GM12878 (cell line): ENCODE measurements around the gene DEF6. TPM values are rescaled to one million over a fixed set of nuclear protein-coding genes. Genes with fewer than 3 reads are reported as not detected.

Experiments used
- BMI1 ChIP-seq: fragments of 450-650 bp; IDR thresholded peaks from 2 replicates; pipeline ENCODE4 v1.6.1; 2016; ENCODE audit warnings: mild to moderate bottlenecking, moderate library complexity, borderline replicate concordance
- CHD4 ChIP-seq: fragments of 200-600 bp; sonication (generic); IDR thresholded peaks from 2 replicates; pipeline ENCODE4 v1.6.1; 2016; ENCODE audit warnings: mild to moderate bottlenecking
- CREM ChIP-seq: IDR thresholded peaks from 2 replicates; pipeline ENCODE4 v1.6.1; 2014; ENCODE audit warnings: antibody characterized with exemption, low read depth
- DPF2 ChIP-seq: fragments of 450-650 bp; IDR thresholded peaks from 2 replicates; pipeline ENCODE4 v1.6.1; 2017; ENCODE audit warnings: mild to moderate bottlenecking
- GABPA ChIP-seq: IDR thresholded peaks from 2 replicates; pipeline ENCODE4 v1.6.1; 2014; ENCODE audit warnings: antibody characterized with exemption, low read depth, mild to moderate bottlenecking, inconsistent platforms
- HDGF ChIP-seq: fragments of 450-650 bp; IDR thresholded peaks from 2 replicates; pipeline ENCODE4 v1.6.1; 2016; ENCODE audit warnings: antibody characterized with exemption
- HSF1 ChIP-seq: fragments of 150-350 bp; IDR thresholded peaks from 2 replicates; pipeline ENCODE4 v1.6.1; 2014; ENCODE audit warnings: mild to moderate bottlenecking, low read depth, low read length
- JUND ChIP-seq: IDR thresholded peaks from 2 replicates; pipeline ENCODE4 v1.6.1; 2012; ENCODE audit warnings: low read depth, mild to moderate bottlenecking, low read length, improper control_type of control experiment, moderate library complexity
- KLF5 ChIP-seq: fragments of 450-650 bp; IDR thresholded peaks from 2 replicates; pipeline ENCODE4 v1.6.1; 2014; ENCODE audit warnings: mild to moderate bottlenecking; ENCODE audit not compliant: partially characterized antibody
- MAX ChIP-seq: IDR thresholded peaks from 2 replicates; pipeline ENCODE4 v1.6.1; 2012; ENCODE audit warnings: low read depth, low read length, improper control_type of control experiment
- MEF2A ChIP-seq: IDR thresholded peaks from 2 replicates; pipeline ENCODE4 v1.6.1; 2011; ENCODE audit warnings: low read depth, mild to moderate bottlenecking, low read length, moderate library complexity; ENCODE audit not compliant: insufficient read depth
- MTA2 ChIP-seq: fragments of 450-650 bp; IDR thresholded peaks from 2 replicates; pipeline ENCODE4 v1.6.1; 2016; ENCODE audit warnings: low read depth, mild to moderate bottlenecking, moderate library complexity
- MXI1 ChIP-seq: fragments of 150-350 bp; IDR thresholded peaks from 2 replicates; pipeline ENCODE4 v1.6.1; 2011; ENCODE audit warnings: low read depth, mild to moderate bottlenecking, inconsistent platforms, low read length, improper control_type of control experiment
- NRF1 ChIP-seq: conservative IDR thresholded peaks from 2 replicates; pipeline ENCODE4 v1.6.1; 2011; ENCODE audit warnings: mild to moderate bottlenecking, low read depth, low read length, improper control_type of control experiment
- PAX8 ChIP-seq: fragments of 450-650 bp; IDR thresholded peaks from 2 replicates; pipeline ENCODE4 v1.6.1; 2017; ENCODE audit warnings: mild to moderate bottlenecking, moderate library complexity
- RAD21 ChIP-seq: IDR thresholded peaks from 2 replicates; pipeline ENCODE4 v1.6.1; 2011; ENCODE audit warnings: mild to moderate bottlenecking, low read depth, low read length, moderate library complexity; ENCODE audit not compliant: insufficient read depth
- RBBP5 ChIP-seq: fragments of 200-600 bp; sonication (generic); conservative IDR thresholded peaks from 2 replicates; pipeline ENCODE4 v1.6.1; 2016
- RCOR1 ChIP-seq: conservative IDR thresholded peaks from 2 replicates; pipeline ENCODE4 v1.6.1; 2012; ENCODE audit warnings: low read depth, low read length, improper control_type of control experiment
- RELB ChIP-seq: fragments of 450-650 bp; IDR thresholded peaks from 2 replicates; pipeline ENCODE4 v1.6.1; 2017; ENCODE audit warnings: low read depth, mild to moderate bottlenecking, moderate library complexity
- SIX5 ChIP-seq: IDR thresholded peaks from 2 replicates; pipeline ENCODE4 v1.6.1; 2011; ENCODE audit warnings: mild to moderate bottlenecking, low read depth, low read length, moderate library complexity; ENCODE audit not compliant: severe bottlenecking
- SP1 ChIP-seq: IDR thresholded peaks from one replicate; pipeline ENCODE4 v1.6.1; 2011; ENCODE audit warnings: low read depth, low read length
- SUZ12 ChIP-seq: fragments of 200-600 bp; sonication (generic); IDR thresholded peaks from one replicate; pipeline ENCODE4 v1.6.1; 2018; ENCODE audit warnings: antibody characterized with exemption, mild to moderate bottlenecking; ENCODE audit not compliant: unreplicated experiment
- USF2 ChIP-seq: IDR thresholded peaks from 2 replicates; pipeline ENCODE4 v1.6.1; 2011; ENCODE audit warnings: low read depth, low read length, improper control_type of control experiment, borderline replicate concordance
- ZNF384 ChIP-seq: IDR thresholded peaks from 2 replicates; pipeline ENCODE4 v1.6.1; 2012; ENCODE audit warnings: low read depth, mild to moderate bottlenecking, low read length, improper control_type of control experiment, borderline replicate concordance
- ZSCAN29 ChIP-seq: fragments of 450-650 bp; IDR thresholded peaks from 2 replicates; pipeline ENCODE4 v1.6.1; 2017; ENCODE audit warnings: mild to moderate bottlenecking, moderate library complexity
- polyA plus RNA-seq, 11 experiments: library from polyadenylated mRNA; depleted of rRNA in 4 of 11; unstranded in 6 of 11; stranded (reverse) in 5 of 11; fragments of >200 nt; fragmentation: Nextera tagmentation in 4 of 11; fragmentation: Illumina TruSeq in 1 of 11; extraction: Ambion mirVana in 4 of 11; extraction: Trizol in 1 of 11; gene quantifications; 1 replicate in 1 of 11; 2 replicates in 10 of 11; pipeline versions ENCODE4 v1.2.1 to v1.2.3, GENCODE V29; 2011 to 2016; ENCODE audit warnings: inconsistent platforms in 2 of 11, missing spikeins in 2 of 11, low read depth in 1 of 11
- total RNA-seq, 4 experiments: library from RNA; depleted of rRNA in 3 of 4; stranded (reverse); fragments of >200 nt in 3 of 4; fragmentation: Illumina TruSeq in 1 of 4; extraction: Trizol in 1 of 4; gene quantifications; 2 replicates each; pipeline versions ENCODE4 v1.2.1 to v1.2.3, GENCODE V29; 2013 to 2021

Gene DEF6
- total and polyA plus RNA-seq, 10 of the 15 experiments (the other 5 are each of a cell fraction or from before 2014, with no cell fraction given), result 3.3 to 69.5 (median 48.8) TPM

- no peak for TF ChIP-seq MAX
- TF ChIP-seq USF2, result no peak; the same call in 1 of the 2 replicates
- TF ChIP-seq KLF5, result no peak
- no peak for TF ChIP-seq DPF2
- TF ChIP-seq BMI1, result no peak
- no peak for TF ChIP-seq CREM
- no peak for TF ChIP-seq CHD4
- TF ChIP-seq RBBP5, result no peak
- no peak for TF ChIP-seq SUZ12
- no peak for TF ChIP-seq GABPA
- no peak for TF ChIP-seq RCOR1
- no peak for TF ChIP-seq MEF2A
- no peak for TF ChIP-seq RAD21
- TF ChIP-seq SIX5, result no peak
- peak; percentile 26; the same call in 1 of the 2 replicates for TF ChIP-seq RELB
- no peak for TF ChIP-seq JUND
- no peak for TF ChIP-seq NRF1
- no peak for TF ChIP-seq SP1
- TF ChIP-seq HDGF, result peak; percentile 94
- TF ChIP-seq MXI1, result no peak
- no peak for TF ChIP-seq ZSCAN29
- TF ChIP-seq PAX8, result no peak
- no peak for TF ChIP-seq HSF1
- TF ChIP-seq ZNF384, result no peak
- TF ChIP-seq MTA2, result peak; percentile 35; the same call in 1 of the 2 replicates
Measured at GRCh38 chr6:35259948-35260590, 37.5 kb upstream of the DEF6 start (continued).
